GM18517 (cell line): Measurements from ENCODE around the gene ATG13.
"Not testable (repeated sequence)": the region's sequence is repeated elsewhere in the genome, so short reads cannot be mapped to it uniquely, and the experiment has no call there.

Source experiments
- ATAC-seq: cut with Tn5 transposase; IDR thresholded peaks from one replicate; pipeline ENCODE4 v1.9.1; 2021; ENCODE audit warnings: mild to moderate bottlenecking, moderate library complexity; ENCODE audit not compliant: unreplicated experiment

ATG13 gene

DNA sequence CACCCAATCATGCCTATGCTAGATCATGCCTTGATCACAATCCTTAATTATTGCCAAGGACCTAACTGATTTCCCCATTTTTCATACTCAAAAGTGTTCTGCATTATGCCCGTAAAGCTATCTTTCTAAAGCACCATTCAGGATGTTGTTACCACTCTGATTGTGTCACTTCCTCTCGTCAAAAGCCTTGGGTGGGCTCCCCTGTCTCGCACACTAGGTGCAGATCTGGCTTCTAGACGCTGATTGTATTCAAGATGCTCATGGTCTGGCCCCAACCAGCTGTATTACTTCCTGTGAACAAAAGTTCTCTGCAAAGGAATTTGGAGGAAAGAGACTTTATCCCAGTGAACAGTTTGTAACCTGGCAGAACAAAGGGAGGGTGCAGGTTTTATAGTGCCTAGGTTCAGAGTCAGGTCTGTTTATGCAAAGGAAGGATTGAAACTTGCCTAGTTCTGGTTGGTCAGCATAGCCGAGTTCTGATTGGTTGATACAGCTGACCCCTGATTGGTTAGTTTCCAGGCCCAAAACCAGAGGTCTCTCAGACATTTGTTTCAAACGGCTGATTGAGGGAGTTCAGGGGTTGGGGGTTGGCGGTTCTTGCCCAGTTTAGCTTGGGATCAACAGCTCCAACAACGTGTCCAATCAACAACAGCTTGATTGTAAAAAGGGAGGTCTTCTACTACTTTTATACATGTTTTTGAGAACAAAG lies 25.4 kb downstream of the ATG13 start:
- no peak for ATAC-seq

GRCh38 chr11:46643531-46643930 lies 26.2 kb downstream of the ATG13 start:
- ATAC-seq, result no peak

- ATAC-seq, result no peak
These were observed 26.6 kb downstream of the ATG13 start for GRCh38 chr11:46643986-46644385.

GRCh38 chr11:46649180-46649738 lies 31.9 kb downstream of the ATG13 start:
- no peak for ATAC-seq

DNA sequence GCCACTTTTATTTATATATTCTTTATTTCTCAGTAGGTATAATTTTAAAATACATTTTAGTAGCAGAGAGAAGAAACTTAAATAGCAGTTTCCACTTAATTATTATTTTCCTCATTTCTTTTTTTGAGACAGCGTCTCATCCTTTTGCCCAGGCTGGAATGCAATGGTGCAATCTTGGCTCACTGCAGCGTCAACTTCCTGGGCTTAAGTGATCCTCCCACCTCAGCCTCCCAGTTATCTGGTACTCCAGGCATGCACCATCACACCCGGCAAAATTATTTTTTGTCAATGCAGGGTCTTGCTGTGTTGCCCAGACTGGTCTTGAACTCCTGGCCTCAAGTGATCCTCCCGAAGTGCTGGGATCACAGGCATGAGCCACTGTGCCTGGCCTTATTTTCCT lies 38.3 kb downstream of the ATG13 start:
- ATAC-seq, result no peak

DNA sequence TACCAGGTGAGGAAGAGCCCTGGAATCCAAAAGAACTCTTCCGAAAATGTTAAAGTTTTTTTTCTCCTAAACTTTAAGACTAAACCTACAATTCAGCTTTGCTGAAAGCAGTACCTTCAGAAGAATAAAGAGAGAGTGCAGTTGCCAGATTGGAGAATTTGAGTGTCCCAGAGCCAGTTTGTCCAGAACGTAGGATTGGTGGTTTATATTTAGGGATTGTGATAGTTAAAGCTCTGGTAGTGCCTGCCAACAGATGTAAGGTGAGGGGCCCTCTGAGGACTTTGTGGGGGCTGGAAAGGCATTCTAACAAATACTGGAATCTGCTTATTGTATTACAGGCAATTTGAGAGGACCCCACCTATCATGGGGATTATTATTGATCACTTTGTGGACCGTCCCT lies 39.8 kb downstream of the ATG13 start:
- ATAC-seq, result no peak

- ATAC-seq, result no peak
These were observed 40.9 kb downstream of the ATG13 start for GRCh38 chr11:46658259-46658658.

DNA sequence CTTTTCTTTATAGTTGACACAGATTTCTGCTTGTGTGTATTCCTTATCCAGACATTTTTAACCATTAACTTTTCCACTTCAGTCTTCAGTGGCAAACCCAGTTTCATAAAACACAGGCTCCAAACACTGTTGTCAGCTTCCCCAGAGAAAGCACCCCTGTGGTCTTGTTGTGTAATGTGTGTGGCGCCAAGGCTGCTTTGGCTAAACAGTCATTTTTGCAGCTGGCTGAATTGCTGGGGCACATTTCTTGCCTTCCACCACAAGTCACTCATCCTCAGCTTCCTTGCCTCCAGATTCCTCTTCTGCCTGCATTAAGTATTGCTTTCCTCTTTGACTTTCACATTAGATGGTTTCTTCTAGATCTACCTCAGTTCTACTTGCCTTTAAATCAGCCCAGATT lies 42.6 kb downstream of the ATG13 start:
- no peak for ATAC-seq

GRCh38 chr11:46661836-46662235 lies 44.5 kb downstream of the ATG13 start:
- ATAC-seq, result no peak

- no peak for ATAC-seq
These were observed 45.0 kb downstream of the ATG13 start for GRCh38 chr11:46662366-46662765.

- ATAC-seq, result no peak
These were observed 46.1 kb downstream of the ATG13 start for GRCh38 chr11:46663277-46663940.

- no peak for ATAC-seq
These were observed 47.3 kb downstream of the ATG13 start for GRCh38 chr11:46664612-46665011.

DNA sequence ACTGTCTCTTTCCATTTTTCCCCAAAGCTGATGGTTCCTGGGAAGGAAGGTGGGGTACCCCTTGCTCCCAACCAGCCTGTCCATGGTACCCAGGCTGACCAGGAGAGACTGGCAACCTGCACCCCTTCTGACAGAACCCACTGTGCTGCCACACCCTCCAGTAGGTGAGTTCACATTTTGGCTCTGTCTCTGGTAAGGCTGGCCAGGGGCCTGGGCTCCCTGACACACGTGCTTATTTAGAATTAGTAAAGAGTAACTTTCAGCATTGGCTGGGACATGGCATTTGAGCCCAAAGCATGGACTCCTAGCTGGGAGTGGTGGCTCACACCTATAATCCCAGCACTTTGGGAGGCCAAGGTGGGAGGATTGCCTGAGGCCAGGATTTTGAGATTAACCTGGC lies 48.0 kb downstream of the ATG13 start:
- no peak for ATAC-seq

- no peak for ATAC-seq
These were observed 49.2 kb downstream of the ATG13 start for GRCh38 chr11:46666516-46666915.

DNA sequence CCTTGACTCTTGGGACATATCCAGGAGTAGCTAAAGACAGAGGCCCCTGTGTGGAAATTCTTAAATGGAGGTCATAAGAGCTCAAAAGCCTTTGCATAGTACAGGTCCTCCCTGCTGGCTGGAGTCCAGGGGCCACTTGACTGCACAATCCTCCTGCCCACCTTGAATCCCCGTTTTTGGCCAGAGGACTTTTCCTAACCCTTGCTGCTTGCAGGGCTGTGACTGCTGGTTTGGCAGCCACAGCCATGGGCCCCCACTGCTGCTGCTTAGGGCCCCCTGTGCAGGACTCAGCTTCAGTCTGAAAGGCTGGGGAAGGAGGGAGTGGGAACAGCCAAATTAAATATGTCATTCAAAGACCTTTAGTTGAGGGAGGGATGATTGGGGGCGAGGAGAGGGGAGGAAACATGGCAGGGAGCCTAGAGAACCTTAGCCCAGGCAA lies 49.7 kb downstream of the ATG13 start:
- no peak for ATAC-seq

DNA sequence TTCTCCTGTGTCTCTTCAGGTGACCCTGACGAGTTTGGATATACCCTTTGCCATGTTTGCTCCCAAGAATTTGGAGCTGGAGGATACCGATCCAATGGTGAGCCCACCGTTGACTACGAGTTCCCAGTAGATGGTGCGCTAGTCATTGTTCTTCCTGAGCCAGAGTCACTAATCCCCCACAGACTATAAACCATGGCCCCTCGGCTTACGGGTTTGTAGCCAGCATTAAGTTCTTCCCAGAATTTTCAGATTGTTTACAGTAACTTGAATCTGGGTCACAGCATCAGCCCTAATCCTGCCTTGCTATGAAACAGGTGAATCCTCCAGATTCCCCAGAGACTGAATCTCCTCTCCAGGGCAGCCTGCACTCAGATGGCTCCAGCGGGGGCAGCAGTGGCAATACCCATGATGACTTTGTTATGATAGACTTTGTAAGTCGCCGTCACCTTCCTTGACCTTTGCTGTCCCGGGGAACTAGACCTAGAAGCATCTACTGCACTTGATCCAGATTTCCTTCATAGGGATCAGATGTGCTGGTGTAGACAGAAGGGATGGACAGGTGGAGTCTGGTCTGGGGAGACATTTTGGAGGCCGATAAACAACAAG lies 51.2 kb downstream of the ATG13 start:
- no peak for ATAC-seq

DNA sequence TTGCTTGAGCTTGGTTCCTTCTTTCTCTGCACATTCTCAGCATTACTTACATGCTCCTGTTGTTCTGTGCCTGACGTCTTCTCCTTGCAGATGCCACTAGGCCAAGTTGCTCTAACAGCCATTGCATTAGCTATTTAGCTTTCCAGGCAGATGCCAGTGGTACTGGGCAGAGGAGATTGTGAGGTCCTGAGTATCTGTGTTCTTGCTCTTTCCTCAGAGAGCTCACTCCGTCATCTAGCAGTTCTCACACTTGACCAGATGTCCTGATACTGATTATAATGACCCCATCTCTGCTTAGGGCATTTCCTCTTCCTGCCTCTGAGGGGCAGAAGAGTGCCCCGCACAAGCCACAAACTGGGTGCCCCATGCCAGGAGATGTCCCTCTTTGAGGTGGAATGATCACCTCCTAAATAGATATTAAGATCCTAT lies 52.4 kb downstream of the ATG13 start:
- ATAC-seq, result no peak

DNA sequence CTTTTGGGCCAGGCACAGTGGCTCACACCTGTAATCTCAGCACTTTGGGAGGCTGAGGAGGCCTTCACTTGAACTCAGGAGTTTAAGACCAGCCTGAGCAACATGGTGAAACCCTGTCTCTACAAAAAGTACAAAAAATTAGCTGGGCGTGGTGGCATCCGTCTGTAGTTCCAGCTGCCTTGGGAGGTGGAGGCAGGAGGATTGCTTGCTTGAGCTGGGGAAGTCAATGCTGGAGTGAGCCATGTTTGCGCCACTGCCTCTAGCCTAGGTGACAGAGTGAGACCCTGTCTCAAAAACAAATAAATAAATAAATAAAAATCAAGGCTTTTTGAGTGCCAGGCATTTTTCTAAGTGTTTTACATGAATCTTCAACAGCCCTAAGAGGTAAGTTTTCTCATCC lies 53.2 kb downstream of the ATG13 start:
- ATAC-seq, result not testable (repeated sequence)

- no peak for ATAC-seq
These were observed 54.6 kb downstream of the ATG13 start for GRCh38 chr11:46671958-46672315.

- ATAC-seq, result no peak
These were observed 55.1 kb downstream of the ATG13 start for GRCh38 chr11:46672381-46672839.

DNA sequence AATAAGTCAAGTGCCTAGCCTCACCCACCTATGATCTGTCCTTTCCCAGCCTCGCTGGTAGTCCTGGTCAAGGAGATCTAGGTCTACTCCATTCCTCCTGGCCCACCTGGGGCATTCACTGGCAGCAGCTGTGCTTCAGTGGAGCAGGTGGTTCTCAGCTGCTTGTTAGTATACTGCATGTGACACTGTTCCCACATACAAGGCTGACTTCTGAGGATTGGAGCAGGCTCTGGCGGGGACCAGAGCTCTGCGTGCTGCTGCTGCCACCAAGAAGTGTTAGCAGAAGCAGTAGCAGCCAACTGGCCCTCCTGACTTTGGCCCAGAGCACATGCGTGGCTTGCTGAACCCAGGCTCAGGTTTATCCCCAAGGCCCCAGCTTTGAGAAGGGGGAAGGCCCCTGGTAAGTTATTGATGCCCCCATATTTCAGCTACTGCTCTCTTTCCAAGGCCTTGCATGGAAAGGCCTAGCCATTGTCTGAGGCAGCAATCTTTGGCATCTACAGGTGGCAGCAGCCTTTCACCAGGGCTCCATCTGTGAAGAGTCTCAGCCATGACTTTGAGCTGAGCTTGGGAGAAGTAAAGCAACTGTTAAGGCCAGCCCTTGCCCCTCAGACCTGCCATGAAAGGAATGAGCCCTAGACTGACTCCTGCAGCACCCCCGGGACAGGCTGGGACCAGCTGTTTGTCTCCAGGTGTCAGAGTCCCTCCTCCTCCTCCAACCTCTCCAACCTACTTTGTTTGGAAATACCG lies 56.5 kb downstream of the ATG13 start:
- no peak for ATAC-seq
